GM20000 (cell line): ENCODE measurements around the gene TFCP2L1.

Experiments used
- DNase-seq: peaks from one replicate; pipeline ENCODE4 v3.0.0; 2012; ENCODE audit warnings: low spot score
- CTCF ChIP-seq: IDR thresholded peaks from 2 replicates; pipeline ENCODE4 v1.5.1; 2012; ENCODE audit warnings: mild to moderate bottlenecking, control low read depth; ENCODE audit errors: extremely low read depth, missing control alignments

Gene TFCP2L1

GRCh38 chr2:121184248-121184862 is 100.6 kb downstream of the TFCP2L1 start:
- no peak for DNase-seq
- no peak for TF ChIP-seq CTCF

DNA sequence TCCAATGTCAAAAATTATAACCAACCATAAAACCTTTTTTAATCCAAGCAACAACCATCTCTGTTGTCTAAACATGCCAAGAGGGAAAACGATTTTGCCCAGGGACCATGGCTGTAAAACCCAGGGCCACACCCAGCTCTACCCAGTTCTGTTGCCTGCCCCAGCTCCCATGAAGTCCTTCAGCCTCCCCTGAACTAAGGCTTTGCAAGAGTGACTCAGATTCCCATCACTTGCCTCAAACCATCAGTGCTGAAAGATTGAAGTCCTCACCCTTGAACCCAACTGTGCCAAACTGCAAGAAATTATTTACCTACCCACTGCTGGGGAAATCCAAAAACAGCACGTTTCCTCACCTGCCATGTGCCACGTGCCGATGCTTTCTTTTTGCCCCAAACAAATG is 102.5 kb downstream of the TFCP2L1 start:
- DNase-seq, result no peak
- no peak for TF ChIP-seq CTCF

DNA sequence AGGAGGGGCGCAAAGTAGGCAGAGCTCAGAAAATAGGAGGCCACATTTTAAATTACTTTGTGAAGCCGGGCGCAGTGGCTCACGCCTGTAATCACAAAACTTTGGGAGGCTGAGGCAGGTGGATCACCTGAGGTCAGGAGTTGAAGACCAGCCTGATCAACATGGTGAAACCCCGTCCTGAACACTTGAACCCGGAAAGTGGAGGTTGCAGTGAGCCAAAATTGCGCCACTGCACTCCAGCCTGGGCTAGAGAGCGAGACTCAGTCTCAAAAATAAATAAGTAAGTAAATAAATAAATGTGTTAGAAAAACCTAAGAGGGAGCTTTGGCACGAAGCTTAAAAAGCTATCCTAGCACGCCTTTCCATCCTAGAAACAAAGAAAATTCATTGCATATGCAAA is 105.5 kb downstream of the TFCP2L1 start:
- no peak for TF ChIP-seq CTCF
- no peak for DNase-seq

GRCh38 chr2:121178730-121179129 is 106.3 kb downstream of the TFCP2L1 start:
- DNase-seq, result no peak
- no peak for TF ChIP-seq CTCF

- TF ChIP-seq CTCF, result no peak
- no peak for DNase-seq
Observed at GRCh38 chr2:121177896-121178295, 107.1 kb downstream of the TFCP2L1 start.

- TF ChIP-seq CTCF, result no peak
- DNase-seq, result no peak
Observed at GRCh38 chr2:121175326-121175725, 109.7 kb downstream of the TFCP2L1 start.

- no peak for DNase-seq
- TF ChIP-seq CTCF, result no peak
Observed at GRCh38 chr2:121173806-121174205, 111.2 kb downstream of the TFCP2L1 start.
